Mucosa of descending colon (tissue), 3 donors: Measurements from ENCODE around the gene GATA5. TPM values are rescaled to one million over a fixed set of nuclear protein-coding genes. Genes with fewer than 3 reads are reported as not detected.
A peak's percentile ranks its signal among the peaks of the same experiment; 100 is the strongest.

Source experiments
- ATAC-seq: fragments of 200-7000 bp; cut with Tn5 transposase; one replicate; pipeline ENCODE4 v1.9.1; 2020; ENCODE audit warnings: mild to moderate bottlenecking, moderate library complexity
- DNase-seq, 3 donors: peaks; one replicate each; pipeline ENCODE4 v3.0.0-alpha.2; 2020
- H3K36me3 ChIP-seq: fragments of 200-600 bp; one replicate; pipeline ENCODE4 v1.8.0; 2021; ENCODE audit warnings: low read depth, mild to moderate bottlenecking
- H3K4me1 ChIP-seq: fragments of 200-600 bp; one replicate; pipeline ENCODE4 v1.8.0; 2021; ENCODE audit warnings: low read depth, mild to moderate bottlenecking
- H3K4me3 ChIP-seq: fragments of 200-600 bp; one replicate; pipeline ENCODE4 v1.8.0; 2021; ENCODE audit warnings: mild to moderate bottlenecking
- H3K9me3 ChIP-seq: fragments of 200-600 bp; one replicate; pipeline ENCODE4 v1.8.0; 2021; ENCODE audit warnings: mild to moderate bottlenecking
- CTCF ChIP-seq: fragments of 200-600 bp; IDR thresholded peaks from one replicate; pipeline ENCODE4 v1.8.0; 2022; ENCODE audit warnings: antibody characterized with exemption, mild to moderate bottlenecking
- intact Hi-C, 2 donors: fragments of 100-400 bp; cut with DNase I in 1 of 2; cut with micrococcal nuclease in 1 of 2; formaldehyde crosslinking; loops; one replicate each; pipeline versions ENCODE4 v1.11.0 to v1.11.1; 2022; cut with DNase I, micrococcal nuclease
- total RNA-seq, 3 donors: library from RNA; stranded (reverse); fragmentation: NEBNext Ultra II Directional in 2 of 3; extraction: Animal tissue kit (Norgen Biotek cat#: 25700) in 2 of 3; gene quantifications; one replicate each; pipeline versions ENCODE4 v1.2.1 to v1.2.4, GENCODE V29; 2021 to 2023
- donor health status: DM: no; HTN: no; CAD: no; lungs with moderate emphysema.
- donor health status: DM: no; HTN: no; CAD: no.
- donor health status: DM: no; HTN: yes; CAD: no.

GATA5 gene
- total RNA-seq, 3 donors from 2014 or later, result 0.14 to 0.22 TPM; not detected in 1

GRCh38 chr20:62500237-62500864, 24.6 kb upstream of the GATA5 start:
- Histone ChIP-seq H3K36me3 (no peaks in the 10 kb centered on the region), H3K4me1 (no peaks in the 10 kb centered on the region), H3K4me3 (no peak overlapping the region), H3K9me3 (no peaks in the 10 kb centered on the region)
- peak; percentile 65 for TF ChIP-seq CTCF
- DNase-seq (peak; percentile 76 to 87 (median 85)), ATAC-seq (peak; percentile 86)
- intact Hi-C loops, result no loop called here

GRCh38 chr20:62499758-62500236, 24.0 kb upstream of the GATA5 start:
- ATAC-seq (no peak), DNase-seq (no peak)
- Histone ChIP-seq H3K9me3 (no peaks in the 10 kb centered on the region), H3K4me3 (no peak overlapping the region), H3K36me3 (no peaks in the 10 kb centered on the region), H3K4me1 (no peaks in the 10 kb centered on the region)
- intact Hi-C loops, result loop anchor here in 1 of 2 donors (5.0 kb wide), 1 partner anchor 118 kb away; no protein-coding TSS in a partner anchor
- no peak for TF ChIP-seq CTCF

GRCh38 chr20:62498874-62499273, 23.1 kb upstream of the GATA5 start:
- no peaks in the 10 kb centered on the region for H3K36me3 ChIP-seq
- H3K4me3 ChIP-seq, result no peak overlapping the region
- H3K9me3 ChIP-seq, result no peaks in the 10 kb centered on the region
- DNase-seq, result no peak
- intact Hi-C loops, result loop anchor here in 1 of 2 donors (5.0 kb wide), 1 partner anchor 118 kb away; no protein-coding TSS in a partner anchor
- no peaks in the 10 kb centered on the region for H3K4me1 ChIP-seq
- no peak for ATAC-seq
- TF ChIP-seq CTCF, result no peak

- peak; percentile 39 for TF ChIP-seq CTCF
- Histone ChIP-seq H3K9me3 (no peaks in the 10 kb centered on the region), H3K4me3 (no peak overlapping the region), H3K36me3 (no peaks in the 10 kb centered on the region), H3K4me1 (no peaks in the 10 kb centered on the region)
- ATAC-seq, result no peak
- intact Hi-C loops, result loop anchor here in 1 of 2 donors (5.0 kb wide), 1 partner anchor 121 kb away; no protein-coding TSS in a partner anchor
- peak in 2 of 3 donors; percentile 42 to 43 for DNase-seq
These were observed 20.9 kb upstream of the GATA5 start for GRCh38 chr20:62496568-62497218.

- ATAC-seq (no peak), DNase-seq (no peak)
- H3K9me3 ChIP-seq, result no peaks in the 10 kb centered on the region
- intact Hi-C loops, result loop anchor here in 1 of 2 donors (5.0 kb wide), 1 partner anchor 121 kb away; no protein-coding TSS in a partner anchor
- no peaks in the 10 kb centered on the region for H3K4me1 ChIP-seq
- H3K36me3 ChIP-seq, result no peaks in the 10 kb centered on the region
- H3K4me3 ChIP-seq, result no peak overlapping the region
- no peak for TF ChIP-seq CTCF
These were observed 20.2 kb upstream of the GATA5 start for GRCh38 chr20:62495749-62496567.
